Tibial nerve (tissue), 4 donors: Measurements from ENCODE around the gene PPP1R15B. TPM values are rescaled to one million over a fixed set of nuclear protein-coding genes. Genes with fewer than 3 reads are reported as not detected.
A peak's percentile ranks its signal among the peaks of the same experiment; 100 is the strongest.

Experiments
- DNase-seq, 2 donors: peaks; one replicate each; pipeline ENCODE4 v3.0.0-alpha.2; 2019; ENCODE audit warnings: low spot score in 2 of 2
- H3K27ac ChIP-seq, 4 donors: fragments of 200-600 bp; sonication (generic) in 3 of 4; one replicate each; pipeline ENCODE4 v1.5.1; 2017 to 2019; ENCODE audit warnings: mild to moderate bottlenecking in 1 of 4
- H3K27me3 ChIP-seq, 2 donors: fragments of 200-600 bp; sonication (generic) in 1 of 2; one replicate each; pipeline versions ENCODE4 v1.5.1 to v1.6.0; 2017 to 2019
- H3K36me3 ChIP-seq, 3 donors: fragments of 200-600 bp; sonication (generic); one replicate each; pipeline ENCODE4 v1.5.1; 2018 to 2019
- H3K4me1 ChIP-seq, 4 donors: fragments of 200-600 bp; sonication (generic) in 3 of 4; one replicate each; pipeline ENCODE4 v1.5.1; 2017 to 2019
- H3K4me3 ChIP-seq, 4 donors: fragments of 200-600 bp; sonication (generic) in 3 of 4; one replicate each; pipeline ENCODE4 v1.5.1; 2017 to 2019; ENCODE audit warnings: mild to moderate bottlenecking in 1 of 4, moderate library complexity in 1 of 4
- H3K9me3 ChIP-seq, 4 donors: fragments of 200-600 bp; sonication (generic) in 3 of 4; one replicate each; pipeline ENCODE4 v1.5.1; 2017 to 2019
- CTCF ChIP-seq, 5 experiments: fragments of 200-600 bp in 3 of 5; fragments of 450-650 bp in 2 of 5; sonication (generic) in 3 of 5; IDR thresholded peaks; one replicate each; pipeline ENCODE4 v1.5.1; 2016 to 2019; ENCODE audit warnings: antibody characterized with exemption in 5 of 5, mild to moderate bottlenecking in 3 of 5, moderate library complexity in 2 of 5
- EP300 ChIP-seq, 2 donors: sonication (generic); formaldehyde crosslinking; IDR thresholded peaks; one replicate each; pipeline ENCODE4 v1.6.1; 2017; ENCODE audit warnings: antibody characterized with exemption in 2 of 2, mild to moderate bottlenecking in 1 of 2
- POLR2A ChIP-seq, 2 donors: fragments of 450-650 bp; IDR thresholded peaks; one replicate each; pipeline ENCODE4 v1.6.1; 2017; ENCODE audit warnings: antibody characterized with exemption in 2 of 2, mild to moderate bottlenecking in 2 of 2, moderate library complexity in 2 of 2
- whole genome bisulfite sequencing, 2 donors: methylation state at CpG; one replicate each; pipeline ENCODE4 v1.1.5; 2018; 5-methylcytosine and 5-hydroxymethylcytosine counted together
- total RNA-seq, 4 donors: library from RNA; depleted of rRNA; stranded (reverse); fragments of >200 nt; gene quantifications; one replicate each; pipeline ENCODE4 v1.1.0, GENCODE V29; 2016

Gene PPP1R15B
- total RNA-seq, 4 donors from 2014 or later, result 42.9 to 59.9 (median 49.2) TPM

GRCh38 chr1:204361341-204361771 is 50.3 kb downstream of the PPP1R15B start:
- DNase-seq, result no peak
- WGBS, 2 donors, result 50 to 67% methylated on average over 1 to 2 of the region's 2 CpGs
- H3K27me3 ChIP-seq, result peaks cover 0 to 17% of the 10 kb centered on the region in 2 donors

GRCh38 chr1:204360314-204360713 is 51.3 kb downstream of the PPP1R15B start:
- WGBS, 2 donors, result 67 to 68% methylated on average over 4 of the region's 4 CpGs
- no peak for TF ChIP-seq CTCF (IDR thresholded peaks at IDR 0.05)
- TF ChIP-seq EP300 (IDR thresholded peaks at IDR 0.05), result no peak
- no peak for TF ChIP-seq POLR2A (IDR thresholded peaks at IDR 0.05)
- H3K9me3 ChIP-seq, result no peaks in the 10 kb centered on the region
- H3K36me3 ChIP-seq, result no peaks in the 10 kb centered on the region
- no peak overlapping the region for H3K4me3 ChIP-seq
- no peak for DNase-seq
- peaks cover 0 to 17% of the 10 kb centered on the region in 2 donors for H3K27me3 ChIP-seq
- peaks cover 0 to 21% (median 9%) of the 10 kb centered on the region in 4 donors for H3K4me1 ChIP-seq
- H3K27ac ChIP-seq, result no peak overlapping the region

More at GRCh38 chr1:204361341-204361771, 50.3 kb downstream of the PPP1R15B start:
- Histone ChIP-seq H3K27ac (no peak overlapping the region), H3K4me1 (peaks cover 0 to 21% (median 9%) of the 10 kb centered on the region in 4 donors), H3K9me3 (no peaks in the 10 kb centered on the region), H3K4me3 (no peak overlapping the region), H3K36me3 (no peaks in the 10 kb centered on the region)
- TF ChIP-seq CTCF (IDR thresholded peaks at IDR 0.05), result no peak
- TF ChIP-seq POLR2A (IDR thresholded peaks at IDR 0.05), result no peak
- no peak for TF ChIP-seq EP300 (IDR thresholded peaks at IDR 0.05)

GRCh38 chr1:204359474-204360255 is 52.0 kb downstream of the PPP1R15B start, which contains the start of gene PLEKHA6:
PLEKHA6 (minus strand) TSS chr1:204359929; CDS start chr1:204273727, 86,202 bp downstream.
- H3K27me3 ChIP-seq, result peaks cover 0 to 17% of the 10 kb centered on the region in 2 donors

GRCh38 chr1:204359131-204359473 is 52.5 kb downstream of the PPP1R15B start:
- peaks cover 0 to 18% (median 9%) of the 10 kb centered on the region in 4 donors for H3K4me1 ChIP-seq

More at GRCh38 chr1:204359474-204360255, 52.0 kb downstream of the PPP1R15B start, which contains the start of gene PLEKHA6:
- Histone ChIP-seq H3K27ac (no peak within 1 kb of the TSS), H3K36me3 (no peaks in the 10 kb centered on the region), H3K4me3 (no peak within 1 kb of the TSS), H3K9me3 (no peaks in the 10 kb centered on the region), H3K4me1 (peaks cover 0 to 21% (median 9%) of the 10 kb centered on the region in 4 donors)
- DNase-seq, result no peak
- TF ChIP-seq CTCF (IDR thresholded peaks at IDR 0.05), result peak in 1 of 5 experiments; percentile 26
- no peak for TF ChIP-seq POLR2A (IDR thresholded peaks at IDR 0.05)
- TF ChIP-seq EP300 (IDR thresholded peaks at IDR 0.05), result no peak
- 14 to 17% methylated on average over 15 to 16 of the region's 20 CpGs for WGBS, 2 donors

More at GRCh38 chr1:204359131-204359473, 52.5 kb downstream of the PPP1R15B start:
- 38 to 54% methylated on average over 5 of the region's 5 CpGs for WGBS, 2 donors
- DNase-seq, result no peak
- no peaks in the 10 kb centered on the region for H3K36me3 ChIP-seq
- TF ChIP-seq POLR2A (IDR thresholded peaks at IDR 0.05), result no peak
- no peak for TF ChIP-seq EP300 (IDR thresholded peaks at IDR 0.05)
- no peak for TF ChIP-seq CTCF (IDR thresholded peaks at IDR 0.05)
- no peak overlapping the region for H3K4me3 ChIP-seq
- peaks cover 0 to 17% of the 10 kb centered on the region in 2 donors for H3K27me3 ChIP-seq
- H3K27ac ChIP-seq, result no peak overlapping the region
- no peaks in the 10 kb centered on the region for H3K9me3 ChIP-seq
